Stimulated activated CD8-positive, alpha-beta memory T cell treated with anti-CD3 and anti-CD28 coated beads, Interleukin-4, amount 100 ng/mL, for 48 hours (primary cell): ENCODE results near the gene SCAI.
"Not testable (repeated sequence)": the region's sequence is repeated elsewhere in the genome, so short reads cannot be mapped to it uniquely, and the experiment has no call there.

Source experiments
- DNase-seq: peaks from one replicate; pipeline ENCODE4 v3.0.0-alpha.2; 2020

Gene SCAI

DNA sequence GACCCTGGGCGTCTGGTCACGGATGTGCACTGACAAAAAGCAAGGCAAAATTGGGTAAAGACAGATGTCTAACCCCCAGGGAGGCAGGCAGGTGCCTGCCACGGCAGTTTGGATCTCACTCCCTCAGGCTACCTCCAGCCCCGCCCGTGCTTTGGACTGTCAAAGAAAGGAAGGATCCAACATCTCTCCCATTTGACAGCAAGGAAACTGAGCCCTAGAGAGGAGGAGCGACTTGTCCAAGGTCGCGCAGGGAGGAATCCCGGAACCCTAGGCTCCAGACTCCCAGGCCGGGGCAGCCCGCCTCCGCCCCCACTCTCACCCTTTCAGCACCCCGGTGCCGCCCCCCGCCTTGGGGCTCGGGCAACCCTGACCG is 202.8 kb downstream of the SCAI start:
- no peak for DNase-seq

DNA sequence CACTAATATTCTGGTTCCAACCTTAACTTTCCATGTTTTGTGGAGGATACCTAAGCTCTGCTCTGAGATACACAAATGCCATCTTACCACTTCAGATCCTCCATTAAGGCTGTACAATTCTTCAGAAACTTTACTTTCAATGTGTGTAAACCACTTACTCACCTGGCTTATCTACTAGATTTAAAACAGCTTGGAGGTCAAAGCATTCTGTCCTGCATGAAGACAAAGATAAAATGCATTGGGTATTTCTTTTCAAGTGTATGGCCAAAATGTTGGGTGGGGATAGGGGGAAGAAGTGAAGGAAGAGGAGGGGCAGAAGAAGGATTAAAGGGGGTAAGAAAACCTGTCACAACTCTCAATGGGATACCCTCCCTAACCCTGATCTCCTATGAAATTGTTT is 203.4 kb downstream of the SCAI start:
- no peak for DNase-seq

DNA sequence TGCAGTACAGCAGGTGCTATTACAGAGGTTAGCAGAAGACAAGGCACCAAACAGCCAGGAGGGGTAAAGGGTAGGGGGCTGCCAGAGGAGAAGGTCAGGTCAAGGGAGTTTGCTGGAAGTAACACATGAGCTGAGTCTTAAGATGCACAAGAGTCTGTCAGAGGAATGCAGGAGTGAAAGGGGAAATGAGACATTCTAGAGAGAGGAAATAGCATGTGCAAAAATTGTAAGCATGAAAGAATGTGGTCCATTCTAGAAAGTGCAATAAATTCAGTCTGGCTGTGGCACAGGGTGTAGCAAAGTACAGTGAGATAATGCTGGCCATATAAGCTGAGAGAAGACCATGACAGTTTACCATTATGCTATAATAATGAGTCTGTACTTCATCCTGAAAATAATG is 209.0 kb downstream of the SCAI start:
- no peak for DNase-seq

DNA sequence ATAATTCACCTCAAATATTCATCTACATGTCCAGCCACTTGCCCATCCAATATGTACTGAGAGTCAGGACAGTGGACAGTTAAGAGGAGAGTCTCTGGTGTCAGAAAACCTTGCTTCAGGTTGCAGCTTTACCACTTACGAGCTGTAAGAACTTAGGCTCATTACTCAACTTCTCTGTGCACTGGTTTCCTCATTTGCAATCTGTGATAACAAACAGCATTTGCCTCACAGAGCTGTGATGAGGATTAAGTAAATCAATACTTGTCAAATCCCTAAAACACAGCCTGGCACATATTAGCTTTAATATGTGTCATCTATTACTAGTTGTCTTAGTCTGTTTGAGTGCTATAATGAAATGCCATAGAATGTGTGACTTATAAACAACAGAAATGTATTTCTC is 211.0 kb downstream of the SCAI start:
- no peak for DNase-seq

DNA sequence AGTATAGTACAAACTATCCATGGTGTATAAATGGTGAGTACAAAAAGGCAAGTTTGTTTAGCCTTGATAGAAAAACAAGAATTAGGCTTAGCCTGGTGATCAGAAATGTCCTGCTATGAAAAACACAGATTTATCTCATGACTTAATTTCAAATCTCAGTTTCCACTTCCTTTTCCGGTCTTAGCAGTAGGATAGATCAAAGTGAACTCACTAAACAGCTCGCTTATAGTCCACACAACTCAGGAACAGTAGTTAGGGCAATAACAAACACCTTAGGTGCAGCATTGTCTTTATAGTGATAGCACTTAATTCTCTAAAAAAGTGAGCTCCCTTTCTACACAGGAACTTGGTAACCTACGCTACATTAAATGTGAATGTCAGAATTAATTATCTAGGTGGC is 213.9 kb downstream of the SCAI start:
- no peak for DNase-seq

DNA sequence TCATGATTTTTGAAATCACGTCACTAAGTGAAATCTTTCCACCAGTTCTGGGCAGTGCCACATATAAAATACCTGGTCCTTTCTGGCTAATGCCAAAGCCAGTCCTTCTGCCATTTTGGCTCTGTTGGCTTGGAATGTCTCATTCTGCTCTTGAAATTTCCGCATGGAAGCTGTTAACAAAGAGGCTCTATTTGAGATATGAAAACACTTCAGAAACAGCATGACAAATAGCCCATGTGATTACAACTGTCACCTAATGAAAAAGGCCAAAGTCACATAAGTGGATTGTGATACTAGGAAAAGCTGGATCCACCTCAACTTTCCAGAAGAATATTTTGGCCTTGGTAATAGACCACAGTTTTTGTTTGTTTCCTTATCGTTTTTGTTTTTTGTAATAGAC is 215.2 kb downstream of the SCAI start:
- no peak for DNase-seq

DNA sequence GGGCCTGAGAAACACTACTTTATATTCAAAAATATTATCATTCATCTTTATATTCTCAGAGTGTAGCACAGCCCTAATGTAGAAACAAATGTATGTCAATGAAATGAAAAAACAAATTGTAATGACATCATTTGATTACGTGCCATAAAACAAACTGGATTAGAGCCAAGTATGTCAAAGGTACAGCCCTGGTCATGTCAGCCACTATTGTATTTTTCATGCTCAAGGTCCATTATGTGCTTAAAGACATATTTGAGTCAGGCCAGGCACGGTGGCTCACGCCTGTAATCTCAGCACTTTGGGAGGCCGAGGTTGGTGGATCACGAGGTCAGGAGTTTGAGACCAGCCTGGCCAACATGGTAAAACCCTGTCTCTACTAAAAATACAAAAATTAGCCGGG is 222.9 kb downstream of the SCAI start:
- not testable (repeated sequence) for DNase-seq

DNA sequence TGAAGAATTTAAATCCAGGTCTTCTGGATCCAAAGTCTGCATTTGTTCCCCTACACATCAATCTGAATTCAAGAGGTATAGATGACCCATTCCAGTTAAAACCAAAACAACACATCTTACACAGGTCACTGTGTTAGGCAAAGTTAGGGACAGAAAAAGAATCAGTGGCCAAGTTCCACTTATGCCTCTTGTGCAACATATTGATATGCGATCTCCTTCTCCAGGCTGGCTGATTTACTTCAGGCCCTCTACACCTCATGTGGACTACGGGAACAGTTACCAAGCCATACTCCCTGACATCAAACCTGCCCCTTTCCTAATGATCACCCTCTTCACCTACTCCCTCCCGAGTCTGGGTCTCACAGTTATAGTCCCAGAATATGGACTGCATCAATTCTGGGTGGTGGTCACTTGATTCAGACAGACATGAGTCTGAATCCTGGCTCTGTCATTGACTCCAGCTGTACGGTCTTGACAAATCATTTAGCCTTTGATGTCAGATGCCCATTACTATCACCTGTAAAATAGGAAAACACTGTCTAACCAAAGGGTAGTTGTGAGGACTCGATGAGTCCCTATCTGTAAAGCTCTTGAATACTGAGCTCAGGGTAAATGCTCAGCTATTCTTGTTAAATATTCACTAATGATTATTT is 228.4 kb downstream of the SCAI start:
- no peak for DNase-seq

DNA sequence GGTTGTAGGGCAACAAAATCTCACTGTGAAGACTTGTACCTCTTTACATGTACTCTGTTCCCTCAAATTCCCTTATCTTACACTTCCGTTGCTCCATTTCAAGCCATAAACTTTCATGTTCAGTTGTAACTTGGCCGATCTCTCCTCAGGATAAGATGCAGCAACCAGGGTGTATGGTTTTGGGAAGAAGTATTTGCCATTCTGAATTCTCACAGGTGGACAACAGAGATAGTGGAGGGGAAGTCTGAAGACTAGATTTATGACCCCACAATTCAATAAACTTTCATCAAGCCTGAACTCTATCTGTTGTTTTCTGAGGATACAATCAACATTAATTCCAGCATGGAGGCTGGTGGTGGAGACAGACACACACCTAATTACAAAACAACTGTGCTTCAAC is 229.9 kb downstream of the SCAI start:
- DNase-seq = no peak

DNA sequence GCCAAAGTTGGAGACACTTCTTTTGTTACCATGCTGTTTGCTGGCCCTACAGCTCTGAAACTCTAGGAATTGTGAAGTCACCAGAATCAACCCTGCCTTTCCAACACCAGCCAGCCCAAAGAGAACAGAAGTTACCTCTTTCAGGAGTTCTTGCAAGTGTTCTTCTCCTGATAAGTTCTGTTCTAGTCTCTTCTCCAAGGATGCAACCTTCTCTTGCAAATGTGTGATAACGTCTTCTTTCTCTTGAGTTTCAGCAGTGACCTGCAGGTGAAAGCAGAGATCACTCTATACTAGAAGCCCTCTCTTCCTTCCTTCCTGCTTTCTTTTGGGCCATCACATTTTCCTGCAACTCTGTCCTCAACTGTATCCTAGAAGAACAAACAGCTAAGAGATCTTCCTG is 231.6 kb downstream of the SCAI start:
- DNase-seq = no peak

DNA sequence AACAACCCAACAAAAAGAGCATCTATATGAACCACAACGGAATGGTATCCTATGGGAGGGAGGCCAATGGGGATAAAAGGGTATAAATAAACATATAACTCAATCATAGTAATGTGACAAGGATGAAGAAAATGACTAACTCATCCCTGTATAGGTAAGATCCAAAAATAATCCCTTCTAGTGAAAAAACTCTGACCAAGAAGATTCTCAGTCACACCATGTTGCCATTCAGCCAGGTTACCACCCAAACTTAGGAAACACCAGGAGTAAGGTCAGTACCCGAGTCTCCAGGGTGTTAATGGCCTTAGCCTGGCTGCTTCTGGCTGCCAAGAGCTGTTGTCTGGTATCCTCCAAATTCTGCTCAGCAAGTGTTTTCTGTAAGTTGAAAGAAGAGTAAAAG is 235.2 kb downstream of the SCAI start:
- no peak for DNase-seq

DNA sequence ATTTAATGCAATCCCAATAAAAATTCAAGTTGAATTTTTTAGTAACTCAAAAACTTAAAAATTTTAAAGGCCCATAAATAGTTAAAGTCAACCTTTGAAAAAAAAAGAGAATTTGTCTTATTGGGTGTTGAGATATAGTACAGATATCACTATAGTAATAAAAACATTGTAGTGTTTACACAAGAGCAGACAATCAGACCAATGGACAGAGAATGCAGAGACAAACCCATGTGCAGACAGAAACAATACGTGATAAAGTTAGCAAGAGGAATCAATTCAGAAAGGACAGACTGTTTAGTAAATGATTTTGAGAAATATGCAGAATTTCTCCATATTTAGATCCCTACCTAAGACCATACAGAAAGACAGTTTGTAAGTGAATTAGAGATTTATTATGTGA is 236.4 kb downstream of the SCAI start:
- DNase-seq = no peak

DNA sequence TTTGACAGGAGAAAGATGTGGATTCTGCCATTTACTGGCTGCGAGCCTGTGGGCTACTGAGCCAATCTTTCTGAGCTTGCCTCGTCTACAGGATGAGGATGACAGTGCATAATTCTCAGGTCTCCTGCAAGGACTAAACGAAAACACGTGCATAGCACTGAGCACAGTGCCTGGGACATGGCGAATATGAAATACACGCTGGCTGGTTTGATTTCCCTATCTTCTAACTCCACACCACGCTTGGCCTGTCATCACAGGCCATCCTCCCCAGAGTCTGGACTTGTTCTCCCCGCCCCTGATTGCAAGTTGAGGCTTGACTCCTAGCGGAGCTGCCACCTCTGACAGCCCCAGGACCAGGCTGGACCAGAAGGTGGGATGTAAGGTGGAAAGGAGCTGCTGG is 243.5 kb downstream of the SCAI start:
- DNase-seq = no peak

DNA sequence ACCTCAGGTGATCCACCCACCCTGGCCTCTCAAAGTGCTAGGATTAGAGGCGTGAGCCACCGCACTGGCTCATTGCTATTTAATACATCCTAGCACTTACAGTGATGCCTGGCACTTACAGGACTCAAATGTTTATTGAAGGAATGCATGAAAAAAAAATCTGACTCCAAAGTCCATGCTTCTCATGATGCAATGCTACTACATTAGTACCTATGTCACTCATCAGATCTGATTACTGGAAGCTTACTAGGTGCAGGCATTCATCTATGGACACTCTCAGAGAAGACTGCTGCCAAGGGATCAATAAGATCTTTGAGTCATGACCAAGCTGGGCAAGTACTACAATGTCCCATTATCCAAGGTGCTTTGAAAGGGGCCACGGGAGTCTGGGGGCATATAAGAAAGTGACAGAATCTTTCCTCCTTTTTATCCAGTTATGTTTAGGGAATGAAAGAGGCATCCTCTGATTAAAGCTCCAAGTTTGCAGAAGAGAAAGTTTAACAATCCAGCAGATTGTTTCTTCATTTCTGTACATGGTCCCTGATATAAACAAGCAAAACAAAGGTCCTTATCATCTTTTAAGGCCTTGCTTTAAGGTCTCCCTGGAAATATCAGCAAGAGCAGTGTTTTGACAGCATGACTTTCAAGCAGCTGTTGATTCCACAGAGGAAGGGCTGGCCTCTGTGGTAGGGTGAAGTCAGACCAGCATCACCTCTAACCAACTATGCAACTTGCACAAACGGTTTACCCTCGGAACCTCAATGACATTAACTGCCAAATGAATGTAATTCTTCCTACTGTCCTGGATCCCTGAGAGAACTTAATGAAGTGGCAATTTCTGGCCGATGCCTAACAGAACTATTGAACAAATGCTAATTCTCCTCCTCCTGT is 245.5 kb downstream of the SCAI start:
- no peak for DNase-seq

DNA sequence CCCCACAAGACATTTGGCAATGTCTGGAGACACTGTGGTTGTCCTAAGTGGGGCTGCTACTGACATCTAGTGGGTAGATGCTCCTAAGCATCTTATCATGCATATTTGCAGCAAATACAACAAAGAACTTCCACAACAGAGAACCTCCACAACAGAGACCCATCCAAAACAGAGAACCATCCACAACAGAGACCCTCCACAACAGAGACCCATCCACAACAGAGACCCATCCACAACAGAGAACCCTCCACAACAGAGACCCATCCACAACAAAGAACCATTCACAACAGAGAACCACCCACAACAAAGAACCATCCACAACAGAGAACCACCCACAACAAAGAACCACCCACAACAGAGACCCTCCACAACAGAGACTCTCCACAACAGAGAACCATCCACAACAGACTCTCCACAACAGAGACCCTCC is 248.6 kb downstream of the SCAI start:
- DNase-seq = no peak

DNA sequence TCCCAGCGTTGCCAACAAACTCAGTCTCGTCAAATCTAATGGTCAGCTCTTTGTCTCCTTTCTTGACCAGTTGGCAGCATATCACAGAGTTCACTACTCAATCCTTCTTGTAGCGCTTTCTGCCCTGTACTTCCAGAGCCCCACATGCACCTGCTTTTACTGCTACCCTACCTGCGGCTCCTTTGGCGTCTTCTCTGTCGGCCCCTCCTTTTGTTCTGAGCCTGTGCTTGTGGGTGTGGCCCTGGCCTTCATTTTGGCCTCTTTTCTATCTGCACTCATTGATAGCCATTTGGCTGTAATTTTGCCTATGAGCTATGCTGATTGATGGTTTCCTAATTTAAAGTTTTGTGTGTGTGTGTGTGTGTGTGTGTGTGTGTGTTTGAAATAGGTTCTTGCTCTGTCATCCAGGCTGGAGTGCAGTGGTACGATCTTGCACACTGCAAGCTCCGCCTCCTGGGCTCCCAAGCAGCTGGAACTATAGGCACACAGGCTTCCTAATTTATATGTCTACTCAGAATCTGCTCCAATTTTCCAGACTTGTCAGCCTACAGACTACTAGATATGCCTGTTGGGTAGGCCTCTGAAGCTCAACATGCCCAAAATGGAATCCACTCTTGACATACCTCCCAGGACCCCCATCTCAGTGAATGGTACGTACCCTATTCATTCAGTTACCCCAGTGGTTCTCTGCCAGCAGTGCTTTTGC is 249.1 kb downstream of the SCAI start:
- no peak for DNase-seq
